ENCODE data around the gene CHCHD5. TPM values are rescaled to one million over a fixed set of nuclear protein-coding genes. Genes with fewer than 3 reads are reported as not detected.
"Not testable (repeated sequence)": the region's sequence is repeated elsewhere in the genome, so short reads cannot be mapped to it uniquely, and the experiment has no call there.

CHCHD5 gene, protein sequence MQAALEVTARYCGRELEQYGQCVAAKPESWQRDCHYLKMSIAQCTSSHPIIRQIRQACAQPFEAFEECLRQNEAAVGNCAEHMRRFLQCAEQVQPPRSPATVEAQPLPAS
- polyA plus RNA-seq (2011; rRNA removed) (8.9 and 15.2 TPM in 2 replicates), polyA minus RNA-seq (2011; rRNA and poly(A)+ RNA removed) (8.3 and 13.9 TPM in 2 replicates)

DNA sequence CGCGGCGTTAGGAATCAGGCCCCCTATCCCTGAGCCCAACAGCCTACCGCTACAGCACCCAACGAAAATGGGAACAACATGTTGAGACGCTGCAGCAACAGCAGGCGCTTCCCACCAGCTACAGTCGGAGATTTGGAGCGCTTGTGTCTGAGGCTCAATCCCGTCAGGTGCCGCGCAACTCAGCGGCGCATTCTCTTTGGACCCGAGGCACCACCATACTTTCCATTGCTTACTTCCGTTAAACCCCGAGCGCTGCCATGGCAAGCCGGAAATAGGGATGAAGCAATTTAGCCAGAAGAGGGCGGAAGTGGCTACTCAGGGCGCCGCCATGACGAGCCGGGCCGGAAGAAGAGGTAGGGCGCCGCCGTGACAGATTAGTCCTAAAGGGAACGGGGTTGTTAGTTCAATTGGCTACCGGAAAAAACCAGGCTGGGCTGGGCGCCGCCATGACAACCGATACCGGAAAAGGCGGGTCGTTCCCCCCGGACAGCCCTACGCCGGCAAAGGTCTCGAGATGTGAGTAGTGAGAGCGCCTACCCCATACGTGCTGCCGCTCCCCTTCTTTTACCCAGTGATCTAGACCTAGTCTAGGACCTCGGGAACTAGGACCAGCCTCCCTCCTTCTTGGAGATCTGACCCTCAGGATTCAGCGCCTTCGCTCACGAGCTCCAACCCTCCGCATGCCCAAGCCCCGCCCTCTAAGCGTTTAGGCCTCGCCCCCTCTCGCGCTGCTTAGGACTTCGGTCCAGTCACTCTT lies at the start of gene CHCHD5:
Gene CHCHD5 (plus strand): TSS at position 476 of the 757 bp plus-strand sequence. CDS start 39 bp downstream, at position 515.
- H3K9me3 ChIP-seq (ENCODE audit: control insufficient read depth, insufficient read depth, low read length) = no peaks in the 10 kb centered on the region; the same call in 1 of the 2 replicates
- H3K27ac ChIP-seq (ENCODE audit: low read depth, low read length) = peak within 1 kb of the TSS; percentile 97
- DNase-seq (ENCODE audit: low read depth, low spot score) = peak; percentile 84
- CTCF ChIA-PET = interaction anchor here (1.1 to 4.5 kb wide), 10 partner anchors 16 to 357 kb away, joined by 3 to 31 read pairs (median 4); partner anchors contain the start of gene RGPD8
- POLR2A ChIA-PET = interaction anchor here (0.8 to 1.9 kb wide), 3 partner anchors 18 to 62 kb away, joined by 4 to 8 read pairs (median 5); no protein-coding TSS in a partner anchor
- peak within 1 kb of the TSS; percentile 70 for H3K4me3 ChIP-seq (ENCODE audit: low read depth, low read length)
- TF ChIP-seq, protein P1, sequence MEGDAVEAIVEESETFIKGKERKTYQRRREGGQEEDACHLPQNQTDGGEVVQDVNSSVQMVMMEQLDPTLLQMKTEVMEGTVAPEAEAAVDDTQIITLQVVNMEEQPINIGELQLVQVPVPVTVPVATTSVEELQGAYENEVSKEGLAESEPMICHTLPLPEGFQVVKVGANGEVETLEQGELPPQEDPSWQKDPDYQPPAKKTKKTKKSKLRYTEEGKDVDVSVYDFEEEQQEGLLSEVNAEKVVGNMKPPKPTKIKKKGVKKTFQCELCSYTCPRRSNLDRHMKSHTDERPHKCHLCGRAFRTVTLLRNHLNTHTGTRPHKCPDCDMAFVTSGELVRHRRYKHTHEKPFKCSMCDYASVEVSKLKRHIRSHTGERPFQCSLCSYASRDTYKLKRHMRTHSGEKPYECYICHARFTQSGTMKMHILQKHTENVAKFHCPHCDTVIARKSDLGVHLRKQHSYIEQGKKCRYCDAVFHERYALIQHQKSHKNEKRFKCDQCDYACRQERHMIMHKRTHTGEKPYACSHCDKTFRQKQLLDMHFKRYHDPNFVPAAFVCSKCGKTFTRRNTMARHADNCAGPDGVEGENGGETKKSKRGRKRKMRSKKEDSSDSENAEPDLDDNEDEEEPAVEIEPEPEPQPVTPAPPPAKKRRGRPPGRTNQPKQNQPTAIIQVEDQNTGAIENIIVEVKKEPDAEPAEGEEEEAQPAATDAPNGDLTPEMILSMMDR (IDR thresholded peaks at IDR 0.05; ENCODE audit: low read depth, low read length) = peak; percentile 12; the same call in 1 of the 2 replicates
- H3K27me3 ChIP-seq (ENCODE audit: control insufficient read depth, insufficient read depth, low read length) = no peaks in the 10 kb centered on the region

DNA sequence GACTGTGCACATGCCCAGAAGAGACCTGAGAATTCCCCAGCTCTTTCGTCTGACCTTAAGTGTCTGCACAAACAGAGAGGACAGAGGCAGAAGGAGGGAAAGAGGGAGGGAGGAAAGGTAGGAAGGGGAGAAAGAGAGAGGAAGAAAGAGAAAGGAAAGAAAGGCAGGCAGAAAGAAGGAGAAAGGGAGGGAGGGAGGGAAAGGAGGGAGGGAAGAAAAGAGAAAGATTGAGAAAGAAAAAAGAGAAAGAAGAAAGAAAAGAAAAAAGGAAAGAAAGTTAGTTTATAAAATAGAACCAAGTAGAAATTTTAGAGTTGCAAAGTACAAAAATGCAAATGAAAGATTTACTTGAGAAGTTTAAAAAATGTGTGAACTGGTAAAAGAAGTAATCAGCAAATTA lies 49.6 kb upstream of the CHCHD5 start:
- POLR2A ChIA-PET = no interaction called here
- DNase-seq (ENCODE audit: low read depth, low spot score) = no peak
- H3K27me3 ChIP-seq (ENCODE audit: control insufficient read depth, insufficient read depth, low read length) = no peaks in the 10 kb centered on the region
- CTCF ChIA-PET = no interaction called here
- H3K9me3 ChIP-seq (ENCODE audit: control insufficient read depth, insufficient read depth, low read length) = no peaks in the 10 kb centered on the region
- no peak overlapping the region for H3K27ac ChIP-seq (ENCODE audit: low read depth, low read length)
- H3K4me3 ChIP-seq (ENCODE audit: low read depth, low read length) = no peak overlapping the region
- TF ChIP-seq, protein P1 (IDR thresholded peaks at IDR 0.05; ENCODE audit: low read depth, low read length) = no peak

DNA sequence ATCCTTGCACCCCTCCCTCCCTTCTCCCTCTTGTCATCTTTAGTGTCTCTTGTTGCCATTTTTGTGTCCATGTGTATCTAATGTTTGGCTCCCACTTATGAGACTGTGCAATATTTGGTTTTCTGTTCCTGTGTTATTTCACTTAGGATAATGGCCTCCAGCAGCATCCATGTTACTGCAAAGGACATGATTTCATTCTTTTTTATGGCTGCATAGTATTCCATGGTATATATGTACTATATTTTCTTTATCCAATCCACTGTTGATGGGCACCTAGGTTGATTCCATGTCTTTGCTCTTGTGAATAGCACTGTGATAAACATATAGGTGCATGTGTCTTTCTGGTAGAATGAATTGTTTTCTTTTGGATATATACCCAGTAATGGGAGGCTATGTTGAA lies 47.7 kb upstream of the CHCHD5 start:
- DNase-seq (ENCODE audit: low read depth, low spot score); POLR2A ChIA-PET; H3K4me3 ChIP-seq (ENCODE audit: low read depth, low read length); H3K27ac ChIP-seq (ENCODE audit: low read depth, low read length); H3K27me3 ChIP-seq (ENCODE audit: control insufficient read depth, insufficient read depth, low read length); CTCF ChIA-PET; H3K9me3 ChIP-seq (ENCODE audit: control insufficient read depth, insufficient read depth, low read length): not testable (repeated sequence)

DNA sequence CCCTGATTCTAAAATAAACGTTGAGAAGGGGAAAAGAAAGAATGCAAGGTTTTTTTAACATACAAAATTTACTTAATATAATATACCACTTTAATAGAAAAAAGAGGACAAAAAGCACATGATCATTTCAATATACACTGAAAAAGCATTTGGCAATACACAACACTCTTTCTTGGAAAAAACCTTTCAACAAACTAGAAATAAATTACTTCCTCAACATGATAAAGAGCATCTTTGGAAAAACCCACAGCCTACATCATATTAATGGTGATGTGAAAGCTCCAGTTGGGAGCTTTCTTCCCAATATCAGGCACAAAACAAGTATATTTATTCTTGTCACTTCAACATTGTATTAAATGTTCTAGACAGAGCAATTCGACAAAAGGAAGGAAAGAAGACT lies 45.1 kb upstream of the CHCHD5 start:
- no peaks in the 10 kb centered on the region for H3K27me3 ChIP-seq (ENCODE audit: control insufficient read depth, insufficient read depth, low read length)
- no peak overlapping the region for H3K27ac ChIP-seq (ENCODE audit: low read depth, low read length)
- TF ChIP-seq, protein P1 (IDR thresholded peaks at IDR 0.05; ENCODE audit: low read depth, low read length) = no peak
- H3K9me3 ChIP-seq (ENCODE audit: control insufficient read depth, insufficient read depth, low read length) = no peaks in the 10 kb centered on the region
- no peak overlapping the region for H3K4me3 ChIP-seq (ENCODE audit: low read depth, low read length)
- CTCF ChIA-PET = no interaction called here
- POLR2A ChIA-PET = no interaction called here
- no peak for DNase-seq (ENCODE audit: low read depth, low spot score)

DNA sequence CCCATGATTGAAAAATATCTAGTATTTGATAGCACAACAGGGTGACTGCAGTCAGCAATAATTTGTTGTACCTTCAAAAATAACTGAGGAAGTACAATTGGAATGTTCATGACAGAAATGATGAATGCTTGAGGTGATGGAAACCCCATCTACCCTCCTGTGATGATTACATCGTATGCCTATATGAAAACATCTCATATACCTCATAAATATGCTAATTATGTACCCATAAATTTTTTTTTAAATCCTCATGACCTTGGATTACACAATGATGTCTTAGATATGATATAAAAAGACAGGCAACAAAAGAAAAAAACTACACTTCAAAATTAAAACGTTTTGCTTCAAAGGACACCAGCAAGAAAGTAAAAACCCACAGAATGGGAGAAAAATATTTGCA lies 43.5 kb upstream of the CHCHD5 start:
- Histone ChIP-seq H3K9me3 (ENCODE audit: control insufficient read depth, insufficient read depth, low read length) (no peaks in the 10 kb centered on the region), H3K4me3 (ENCODE audit: low read depth, low read length) (no peak overlapping the region), H3K27ac (ENCODE audit: low read depth, low read length) (no peak overlapping the region), H3K27me3 (ENCODE audit: control insufficient read depth, insufficient read depth, low read length) (no peaks in the 10 kb centered on the region)
- TF ChIP-seq, protein P1 (IDR thresholded peaks at IDR 0.05; ENCODE audit: low read depth, low read length) = no peak
- DNase-seq (ENCODE audit: low read depth, low spot score) = no peak
- ChIA-PET CTCF (interaction anchor here (0.5 to 0.9 kb wide), 3 partner anchors 59 to 759 kb away, joined by 3 to 5 read pairs (median 3); no protein-coding TSS in a partner anchor), POLR2A (interaction anchor here (0.6 kb wide), 1 partner anchor 58 kb away, joined by 4 read pairs; no protein-coding TSS in a partner anchor)
